Stimulated activated CD4-positive, alpha-beta T cell treated with anti-CD3 and anti-CD28 coated beads, Interleukin-12 subunit alpha, Interleukin-12 subunit beta, amount 100 ng/mL, for 24 hours (primary cell): ENCODE data around the gene AASDHPPT.
"Not testable (repeated sequence)": the region's sequence is repeated elsewhere in the genome, so short reads cannot be mapped to it uniquely, and the experiment has no call there.

Source experiments
- DNase-seq, 2 experiments: peaks; one replicate each; pipeline ENCODE4 v3.0.0-alpha.2; 2020; ENCODE audit warnings: low read depth in 2 of 2

AASDHPPT gene

GRCh38 chr11:106077609-106078455 lies at the start of gene AASDHPPT:
TSS of gene AASDHPPT (plus strand) at chr11:106077662. CDS start at chr11:106077711, 49 bp downstream.
- DNase-seq, result no peak

GRCh38 chr11:106030609-106031008 lies 46.9 kb upstream of the AASDHPPT start:
- no peak for DNase-seq

- DNase-seq, result no peak
Observed at GRCh38 chr11:106031202-106031810, 46.2 kb upstream of the AASDHPPT start.

GRCh38 chr11:106031936-106032335 lies 45.5 kb upstream of the AASDHPPT start:
- no peak for DNase-seq

GRCh38 chr11:106032861-106033260 lies 44.6 kb upstream of the AASDHPPT start:
- no peak for DNase-seq

GRCh38 chr11:106043540-106043939 lies 33.9 kb upstream of the AASDHPPT start:
- no peak for DNase-seq

GRCh38 chr11:106047631-106048030 lies 29.8 kb upstream of the AASDHPPT start:
- DNase-seq, result no peak

DNA sequence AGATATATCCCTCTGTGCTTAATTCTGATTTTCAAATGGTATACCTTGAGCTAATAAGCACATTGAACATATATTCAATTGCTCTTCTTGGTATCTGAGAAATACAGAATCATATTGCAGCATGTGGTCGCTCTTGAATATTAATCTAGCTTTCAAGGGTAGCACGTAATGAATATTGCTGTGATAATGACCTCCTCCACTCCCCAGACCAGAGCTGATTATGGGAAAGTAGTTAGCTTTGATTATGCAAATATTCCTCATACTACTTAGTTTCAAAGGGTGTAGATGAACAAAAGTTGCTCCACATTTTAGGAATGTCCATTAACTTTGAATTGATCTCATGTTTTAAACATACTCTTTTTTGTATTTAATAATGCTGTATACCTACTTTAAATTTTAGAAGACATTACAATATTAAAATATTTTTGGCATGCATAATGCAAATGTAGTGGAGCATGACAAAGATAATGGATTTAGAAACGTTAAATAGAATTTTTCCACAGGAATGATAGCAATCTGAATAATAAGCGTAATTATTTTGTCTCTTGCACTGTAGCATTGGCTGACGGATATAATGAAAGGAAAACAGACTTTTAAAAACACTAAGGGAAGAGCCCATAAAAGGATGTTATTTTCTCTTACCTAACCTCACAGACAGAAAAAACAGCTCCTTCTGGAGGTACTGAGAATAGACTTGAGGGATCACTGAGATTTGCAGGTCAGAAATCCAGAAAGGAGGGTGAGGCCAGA lies 27.6 kb upstream of the AASDHPPT start:
- DNase-seq, result no peak

DNA sequence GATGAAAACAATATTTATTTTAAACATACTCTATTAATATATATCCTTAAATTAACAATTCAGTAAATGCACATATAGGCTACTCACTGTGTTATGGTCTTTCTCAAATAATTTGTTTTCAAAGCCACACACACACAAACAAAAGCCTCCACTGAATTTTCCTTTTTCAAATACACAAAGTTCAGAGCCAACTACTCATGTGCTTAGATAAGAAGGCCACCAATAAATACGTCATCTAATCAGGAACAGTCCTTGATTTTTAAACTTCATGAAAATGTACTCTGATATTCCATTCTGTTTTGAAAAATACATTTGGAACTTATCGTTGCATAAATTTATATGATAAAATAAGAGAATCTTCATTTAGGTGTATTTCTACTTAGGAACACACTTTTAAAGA lies 26.4 kb upstream of the AASDHPPT start:
- no peak for DNase-seq

GRCh38 chr11:106058377-106058776 lies 19.1 kb upstream of the AASDHPPT start:
- not testable (repeated sequence) for DNase-seq

GRCh38 chr11:106059617-106060016 lies 17.8 kb upstream of the AASDHPPT start:
- no peak for DNase-seq

DNA sequence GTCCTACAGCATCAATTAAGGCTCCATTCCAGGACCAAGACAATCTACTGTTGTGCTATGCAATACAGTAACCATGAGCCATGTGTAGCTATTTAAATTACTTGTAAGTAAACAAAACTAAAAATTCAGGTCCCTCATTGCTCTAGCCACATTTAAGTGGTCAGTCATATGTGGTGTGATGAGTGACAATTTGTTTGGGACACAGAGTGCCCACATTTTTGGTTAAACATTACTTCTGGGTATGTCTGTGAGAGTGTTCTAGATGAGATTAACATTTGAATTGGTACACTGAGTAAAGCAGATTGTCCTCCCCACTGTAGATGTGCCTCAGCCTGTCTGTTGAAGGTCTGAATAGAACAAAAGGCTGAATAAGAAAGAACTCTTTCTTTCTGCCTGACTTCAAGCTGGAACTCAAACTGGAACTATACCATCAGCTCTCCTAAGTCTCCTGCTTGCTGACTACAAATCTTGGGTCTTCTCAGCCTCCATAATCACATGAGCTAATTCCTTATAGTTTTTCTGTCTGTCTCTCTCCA lies 16.1 kb upstream of the AASDHPPT start:
- DNase-seq, result no peak

GRCh38 chr11:106061954-106062949 lies 15.2 kb upstream of the AASDHPPT start:
- DNase-seq, result no peak

- no peak for DNase-seq
Observed at GRCh38 chr11:106063009-106063408, 14.5 kb upstream of the AASDHPPT start.

DNA sequence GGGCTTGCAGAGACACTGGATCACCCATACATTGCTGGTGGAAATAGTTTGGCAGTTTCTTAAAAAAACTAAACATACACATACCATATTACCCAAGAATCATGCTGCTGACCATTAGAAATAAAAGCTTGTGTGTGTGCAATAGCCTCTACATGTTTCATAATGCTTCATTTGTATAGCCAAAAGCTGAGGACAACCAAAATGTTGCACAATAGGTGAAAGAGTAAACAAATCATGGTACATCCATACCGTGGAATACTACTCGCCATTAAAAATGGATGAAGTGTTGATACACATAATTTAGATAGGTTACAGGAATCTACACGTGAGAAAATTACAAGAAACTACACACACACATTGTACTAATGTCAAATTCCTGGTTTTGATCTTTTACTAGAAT lies 6.9 kb upstream of the AASDHPPT start:
- DNase-seq, result no peak

GRCh38 chr11:106072804-106073203 lies 4.7 kb upstream of the AASDHPPT start:
- no peak for DNase-seq

- DNase-seq, result no peak
Observed at GRCh38 chr11:106076171-106076918, 1.1 kb upstream of the AASDHPPT start.

GRCh38 chr11:106076919-106077608 lies 398 bp upstream of the AASDHPPT start, which contains the start of gene KBTBD3:
TSS of gene KBTBD3 (minus strand) at chr11:106077347. CDS start at chr11:106059097, 18,250 bp downstream.
- DNase-seq, result peak; percentile 95 to 97

DNA sequence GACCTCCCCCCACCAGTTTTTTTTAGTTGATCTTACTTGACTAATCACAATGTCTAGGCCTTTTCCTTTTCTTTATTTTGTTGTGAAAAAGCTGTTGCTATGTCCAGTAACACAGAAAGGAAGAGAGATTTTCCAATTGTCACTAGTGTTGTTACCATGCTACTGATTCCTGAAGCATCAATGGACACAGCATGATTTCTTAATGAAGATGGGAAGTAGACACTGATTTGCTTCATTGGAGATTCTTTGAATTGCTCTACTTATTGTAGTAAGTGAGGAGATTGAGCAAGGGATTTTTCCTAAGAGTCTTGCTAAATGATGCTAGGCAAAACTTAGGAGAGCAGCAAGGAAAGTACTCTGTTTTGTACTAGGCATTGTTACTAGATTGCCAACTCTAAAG lies 4.6 kb downstream of the AASDHPPT start:
- no peak for DNase-seq

DNA sequence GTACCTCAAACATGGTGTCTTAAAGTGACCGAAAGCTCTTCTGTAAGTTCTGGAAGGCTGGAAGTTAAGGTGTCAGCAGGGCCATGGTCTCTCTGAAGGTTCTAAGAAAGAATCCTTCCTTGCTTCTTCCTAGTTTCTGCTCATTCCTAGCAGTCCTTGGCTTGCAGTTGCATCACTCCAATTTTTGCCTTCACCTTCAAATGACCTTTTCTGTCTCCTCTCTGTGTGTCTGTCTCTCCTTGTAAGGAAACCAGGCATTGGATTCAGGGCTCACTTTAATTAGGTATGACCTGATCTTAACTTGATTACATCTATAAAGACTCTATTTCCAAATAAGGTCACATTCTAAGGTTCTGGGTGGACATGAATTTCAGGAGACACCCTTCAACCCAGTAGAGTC lies 8.7 kb downstream of the AASDHPPT start:
- DNase-seq, result no peak
